Measurements from ENCODE around the gene SLC24A3.

DNA sequence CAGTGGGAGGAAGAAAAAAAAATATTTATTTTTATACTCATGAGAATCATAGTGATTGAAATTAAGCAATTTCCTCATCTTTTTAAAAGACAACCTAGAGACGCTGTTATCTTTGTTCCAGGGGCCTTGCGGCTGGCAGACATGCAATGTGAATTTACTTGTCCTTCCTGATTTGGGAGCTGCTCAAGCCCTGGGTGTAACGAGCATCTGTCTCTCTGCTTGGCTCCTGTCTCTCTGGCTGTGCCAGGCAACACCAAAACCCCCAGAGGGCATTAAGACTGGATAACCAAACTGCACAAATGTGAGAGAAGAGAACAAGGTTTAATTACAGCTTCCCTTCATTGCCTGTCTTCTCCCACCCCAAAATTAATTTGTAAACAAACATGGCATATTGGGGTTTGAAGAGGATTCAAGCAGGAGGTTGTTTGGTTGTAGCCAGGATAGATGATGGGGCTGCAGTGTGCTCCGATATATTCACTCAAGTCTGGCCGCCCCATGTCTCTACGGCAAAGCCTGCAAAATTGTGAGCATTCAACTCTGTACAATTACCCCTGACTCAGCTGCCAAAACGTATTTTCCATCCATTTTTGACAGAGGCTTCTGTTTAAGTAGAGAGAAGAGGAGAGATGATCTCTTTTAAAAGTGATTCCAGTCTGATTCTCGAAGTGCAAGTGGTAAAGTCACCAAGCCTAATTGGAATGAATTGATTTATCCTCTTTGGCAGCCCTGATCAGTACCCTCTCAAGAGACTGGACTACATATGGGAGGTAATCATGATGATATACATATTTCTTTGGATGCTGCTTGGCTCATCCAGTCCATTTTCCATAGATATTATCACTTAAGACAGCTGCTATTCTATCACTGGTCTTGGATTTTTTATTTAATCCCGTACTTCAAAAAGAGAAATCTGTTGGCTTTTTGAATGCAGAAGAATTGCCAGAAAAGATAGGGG is 170.2 kb downstream of the SLC24A3 start:
- TF ChIP-seq, protein P1, sequence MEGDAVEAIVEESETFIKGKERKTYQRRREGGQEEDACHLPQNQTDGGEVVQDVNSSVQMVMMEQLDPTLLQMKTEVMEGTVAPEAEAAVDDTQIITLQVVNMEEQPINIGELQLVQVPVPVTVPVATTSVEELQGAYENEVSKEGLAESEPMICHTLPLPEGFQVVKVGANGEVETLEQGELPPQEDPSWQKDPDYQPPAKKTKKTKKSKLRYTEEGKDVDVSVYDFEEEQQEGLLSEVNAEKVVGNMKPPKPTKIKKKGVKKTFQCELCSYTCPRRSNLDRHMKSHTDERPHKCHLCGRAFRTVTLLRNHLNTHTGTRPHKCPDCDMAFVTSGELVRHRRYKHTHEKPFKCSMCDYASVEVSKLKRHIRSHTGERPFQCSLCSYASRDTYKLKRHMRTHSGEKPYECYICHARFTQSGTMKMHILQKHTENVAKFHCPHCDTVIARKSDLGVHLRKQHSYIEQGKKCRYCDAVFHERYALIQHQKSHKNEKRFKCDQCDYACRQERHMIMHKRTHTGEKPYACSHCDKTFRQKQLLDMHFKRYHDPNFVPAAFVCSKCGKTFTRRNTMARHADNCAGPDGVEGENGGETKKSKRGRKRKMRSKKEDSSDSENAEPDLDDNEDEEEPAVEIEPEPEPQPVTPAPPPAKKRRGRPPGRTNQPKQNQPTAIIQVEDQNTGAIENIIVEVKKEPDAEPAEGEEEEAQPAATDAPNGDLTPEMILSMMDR (IDR thresholded peaks at IDR 0.05) = no peak
- no peak for TF ChIP-seq POLR2A (IDR thresholded peaks at IDR 0.05)

All from heart left ventricle (tissue), 13 donors.